GM18498 (cell line): ENCODE measurements around the gene USH1C.

Source experiments
- ATAC-seq: cut with Tn5 transposase; IDR thresholded peaks from one replicate; pipeline ENCODE4 v1.9.1; 2021; ENCODE audit warnings: mild to moderate bottlenecking, moderate library complexity; ENCODE audit not compliant: unreplicated experiment

The USH1C gene

DNA sequence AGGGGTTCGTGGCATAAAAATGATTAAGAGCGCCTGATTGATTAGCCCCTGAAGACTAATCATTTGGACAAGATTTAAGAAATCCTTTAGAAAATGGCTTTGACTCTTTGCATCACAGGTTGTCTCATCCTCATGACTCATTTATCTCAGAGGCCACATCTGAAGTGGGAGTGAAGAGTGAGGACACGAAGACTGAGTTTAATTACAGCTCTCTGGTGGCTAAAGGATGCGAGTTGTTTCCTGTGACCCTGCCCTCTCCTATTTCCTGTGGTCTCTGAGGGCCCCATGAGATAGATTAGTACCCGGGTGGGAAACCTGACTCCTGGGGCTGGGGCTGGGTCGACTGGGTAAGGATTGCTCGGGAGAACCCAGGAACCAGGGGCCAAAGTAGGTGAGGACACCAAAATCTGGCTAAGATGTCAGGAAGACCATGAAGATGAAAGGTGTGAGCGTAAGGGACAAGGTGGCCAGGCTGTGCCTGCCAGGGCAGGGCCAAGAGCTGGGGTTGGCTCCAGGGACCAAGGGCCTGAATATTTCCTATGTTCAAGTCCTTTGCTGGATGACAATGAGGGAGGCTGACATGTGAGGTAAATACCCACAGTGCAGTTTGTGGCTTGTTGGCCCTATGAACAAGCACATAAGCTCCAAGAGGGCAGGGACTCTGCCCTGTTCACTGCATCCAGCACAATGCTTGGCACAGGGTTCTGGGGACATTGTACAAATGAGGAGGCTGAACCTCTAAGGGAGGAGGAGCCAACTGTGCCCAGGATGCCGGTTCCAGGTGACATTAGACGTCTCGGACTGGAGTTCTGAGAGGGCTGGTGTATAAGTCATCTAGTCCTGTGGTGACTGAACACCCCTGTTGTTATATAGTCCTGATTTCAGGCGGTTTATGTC, 6.5 kb upstream of the USH1C start:
- no peak for ATAC-seq

DNA sequence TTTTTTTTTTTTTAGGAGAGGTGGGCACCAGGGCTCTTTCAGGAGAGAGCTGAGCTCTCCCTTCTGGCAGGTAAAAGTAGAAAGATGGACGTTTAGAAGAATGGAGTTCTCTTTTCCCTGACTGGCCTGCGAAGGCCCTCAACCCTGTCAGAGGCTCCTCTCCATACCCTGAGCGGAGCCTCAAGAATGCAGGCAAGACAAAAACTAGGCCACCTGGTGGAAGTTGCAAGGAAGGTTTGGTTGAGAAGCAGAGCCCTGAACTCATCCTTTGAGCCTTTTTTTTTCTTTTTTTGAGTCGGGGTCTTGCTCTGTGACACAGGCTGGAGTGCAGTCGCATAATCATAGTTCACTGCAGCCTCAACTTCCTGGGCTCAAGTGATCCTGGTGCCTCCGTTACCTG, 4.2 kb upstream of the USH1C start:
- no peak for ATAC-seq

DNA sequence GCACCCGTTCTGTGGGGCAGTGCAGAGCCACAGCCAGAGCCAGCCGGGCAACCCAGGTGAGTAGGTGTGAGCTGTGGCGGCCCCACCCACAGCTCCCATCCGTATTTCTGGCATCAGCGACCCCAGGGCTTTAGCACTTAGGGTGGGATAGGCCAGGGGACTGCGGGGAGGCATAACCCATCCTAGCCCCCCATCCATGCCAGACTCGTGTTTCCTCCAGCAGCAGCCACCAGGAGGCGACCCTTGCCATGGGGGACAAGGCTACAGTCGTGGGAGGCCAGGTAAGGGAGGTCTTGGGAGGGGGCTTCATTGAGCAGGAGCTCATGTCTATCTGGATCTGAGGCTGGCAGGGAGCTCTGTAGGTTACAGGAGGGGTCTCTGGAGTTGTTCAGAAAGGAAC, 3.7 kb upstream of the USH1C start:
- no peak for ATAC-seq

DNA sequence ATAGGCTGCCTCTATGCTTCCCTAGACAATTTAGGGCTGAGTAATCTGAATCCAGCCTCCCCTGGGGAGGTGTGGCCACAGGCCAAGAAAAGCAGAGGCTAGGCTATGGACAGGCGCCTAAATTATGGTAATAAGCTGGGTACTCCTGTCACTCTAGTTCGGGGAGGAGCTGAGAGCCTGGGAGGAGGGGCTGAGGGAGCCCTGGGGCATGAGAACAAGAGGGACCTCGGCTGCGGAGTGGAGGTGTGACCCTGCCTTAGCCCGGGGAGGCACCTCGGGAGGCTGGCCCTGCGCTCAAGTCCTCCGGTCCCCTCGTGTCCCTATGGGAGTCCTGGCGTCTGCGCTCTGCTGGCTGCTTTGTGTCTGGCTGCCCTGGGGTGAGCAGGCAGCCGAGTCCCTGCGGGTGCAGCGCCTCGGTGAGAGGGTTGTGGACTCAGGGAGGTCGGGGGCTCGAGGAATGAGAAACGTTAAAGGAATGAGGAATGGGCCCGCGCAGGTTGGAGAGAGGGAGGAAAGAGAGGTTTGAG, 2.9 kb upstream of the USH1C start, which contains the start of gene OTOG:
Gene OTOG (plus strand): TSS at position 209 of the 527 bp plus-strand sequence. CDS start 114 bp downstream, at position 323.
- ATAC-seq: no peak

DNA sequence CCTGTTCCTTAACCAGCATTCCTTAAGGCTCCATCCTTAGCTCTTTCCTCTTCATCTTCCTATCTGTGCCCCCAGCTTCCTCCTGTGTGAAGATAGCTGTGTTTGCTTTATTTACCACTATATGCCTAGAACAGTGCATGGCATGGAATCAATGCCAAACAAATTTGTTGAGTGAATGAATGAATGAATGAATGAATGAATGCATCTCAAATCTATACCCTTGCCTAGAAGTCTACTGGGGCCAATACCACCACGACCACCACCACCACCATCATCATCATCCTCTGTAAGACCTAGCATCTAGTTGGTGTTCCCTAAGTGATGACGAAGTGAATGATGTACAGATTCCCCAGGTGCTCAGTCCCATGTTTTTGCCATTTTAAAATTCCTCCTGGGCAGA, 2.0 kb upstream of the USH1C start:
- ATAC-seq: no peak

DNA sequence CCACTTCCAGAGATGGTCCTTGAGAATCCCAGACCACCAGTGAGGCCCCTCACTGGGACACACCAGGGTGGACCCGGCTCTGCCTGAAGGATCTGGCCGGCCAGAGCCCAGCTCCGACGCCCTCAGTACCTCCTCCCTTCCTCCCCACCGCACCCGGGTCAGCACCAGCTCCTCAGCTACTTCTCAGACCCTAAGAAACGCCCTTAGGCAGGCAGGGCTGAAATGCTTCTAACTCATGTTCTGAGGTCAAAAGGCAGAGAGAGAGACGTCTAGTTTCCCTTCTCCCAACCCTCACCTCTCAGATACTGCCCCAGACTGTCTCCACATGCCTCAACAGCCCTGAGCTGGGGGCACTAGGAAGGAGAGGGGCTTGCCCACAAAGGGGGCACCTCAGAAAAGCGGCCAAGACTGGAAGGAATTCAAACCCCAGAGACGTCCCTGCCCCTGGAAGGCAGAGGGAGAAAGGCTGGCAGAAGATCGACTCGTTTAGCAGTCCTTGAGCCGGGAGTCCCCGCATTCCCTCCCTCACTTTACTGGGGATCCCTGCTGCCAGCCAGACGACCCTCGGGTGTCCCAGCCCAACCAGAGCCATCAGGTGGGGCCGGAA, 539 bp downstream of the USH1C start:
- ATAC-seq: no peak

DNA sequence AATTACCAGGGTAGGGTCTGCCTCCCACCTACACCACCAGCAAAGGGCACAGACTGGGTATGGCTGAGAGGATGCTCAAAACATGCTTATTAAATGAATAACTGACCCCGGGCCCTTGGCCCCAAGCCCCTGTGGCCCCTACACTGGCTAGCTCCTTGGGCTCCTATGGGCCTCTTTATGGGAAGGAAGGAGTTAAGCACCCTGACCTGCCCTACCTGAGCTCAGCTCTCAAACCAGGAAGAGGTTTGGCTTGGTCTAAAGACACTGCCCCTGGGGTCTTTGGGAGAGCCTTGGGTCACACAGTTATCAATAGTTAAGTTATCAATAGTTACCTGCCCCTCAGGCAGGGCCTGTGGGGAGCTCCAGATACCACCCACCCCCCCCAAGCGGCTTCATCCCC, 1.2 kb downstream of the USH1C start:
- ATAC-seq: no peak

DNA sequence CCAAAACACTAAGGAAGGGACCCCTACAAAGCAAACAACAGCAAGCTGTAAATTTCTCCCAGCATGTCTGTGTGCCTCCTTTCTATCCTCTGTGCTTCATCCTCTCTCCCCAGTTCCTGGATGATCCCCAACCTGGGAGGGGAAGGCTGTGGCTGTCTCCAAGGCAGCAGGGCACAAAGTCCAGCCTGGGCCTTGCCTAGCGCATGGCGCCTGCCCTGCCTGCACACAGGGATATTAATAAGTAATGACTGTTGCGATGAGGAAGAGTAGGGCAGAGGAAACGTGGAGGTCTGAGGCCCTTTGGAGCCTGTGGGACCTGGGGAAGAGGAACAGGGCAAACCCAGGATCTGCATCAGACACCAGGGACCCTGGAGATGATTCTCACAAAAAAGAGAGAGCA, 2.0 kb downstream of the USH1C start:
- no peak for ATAC-seq

DNA sequence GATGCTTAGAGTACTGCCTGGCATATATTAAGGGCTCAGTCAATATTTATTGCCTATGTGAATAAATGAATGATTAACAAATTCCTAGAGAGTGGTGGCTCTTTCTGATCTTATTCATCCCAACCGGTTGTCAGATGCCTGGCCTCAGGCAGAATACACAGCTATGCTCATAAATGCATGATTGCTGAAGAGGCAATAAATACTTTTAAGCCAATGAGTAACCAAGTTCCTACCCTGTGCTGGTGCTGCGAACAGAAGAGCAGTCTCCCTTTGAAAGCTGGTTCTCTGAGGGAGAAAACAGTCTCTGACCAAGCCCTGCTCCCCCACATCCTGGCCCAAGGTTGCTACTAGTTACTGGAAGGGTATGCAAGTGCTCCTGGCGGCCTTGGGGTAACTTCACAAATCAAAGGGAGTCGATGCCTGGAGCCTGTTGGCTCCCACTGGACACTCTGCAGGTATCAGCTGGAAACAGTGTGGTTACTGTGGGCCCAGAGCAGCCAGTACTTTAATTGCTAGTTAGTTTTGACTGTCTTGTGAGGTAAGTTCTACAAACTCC, 2.8 kb downstream of the USH1C start:
- no peak for ATAC-seq

DNA sequence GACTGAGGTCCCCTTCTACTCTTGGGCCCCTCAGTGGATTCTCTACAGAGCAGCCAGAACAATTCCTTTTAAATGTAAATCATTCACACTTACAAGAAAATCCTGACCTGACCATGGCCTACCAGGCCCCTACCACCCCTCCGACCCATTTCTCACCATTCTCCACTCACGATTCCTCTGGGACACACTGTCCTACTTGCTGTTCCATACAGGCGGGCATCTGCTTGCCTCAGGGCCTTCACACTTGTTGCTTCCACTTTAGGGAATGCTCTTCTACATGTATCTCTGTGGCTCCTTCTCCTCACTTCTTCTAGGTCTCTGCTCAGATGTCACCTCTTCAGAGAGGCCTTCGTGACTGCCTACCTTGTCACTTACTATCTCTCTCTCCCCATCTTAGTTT, 3.4 kb downstream of the USH1C start:
- ATAC-seq: no peak

DNA sequence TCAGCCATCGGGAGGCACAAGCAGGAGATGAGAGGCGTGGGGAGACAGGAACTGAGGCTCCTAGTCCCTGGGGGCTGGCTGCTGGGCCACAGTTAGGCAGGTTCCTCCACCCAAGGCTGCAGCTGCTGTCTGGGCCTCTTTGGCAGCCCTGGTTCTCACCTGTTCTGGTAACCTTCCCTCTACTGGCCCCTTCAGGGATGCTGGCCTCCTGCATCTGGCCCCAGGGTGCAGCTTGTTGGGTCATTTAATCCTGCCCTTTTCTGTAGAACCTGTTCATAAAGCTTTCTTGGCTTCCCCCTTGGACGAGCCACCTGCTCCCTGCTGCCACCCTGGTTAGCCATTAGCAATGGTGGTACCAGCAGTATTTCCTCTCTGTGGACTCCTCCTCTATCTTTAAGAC, 5.5 kb downstream of the USH1C start:
- ATAC-seq: no peak

DNA sequence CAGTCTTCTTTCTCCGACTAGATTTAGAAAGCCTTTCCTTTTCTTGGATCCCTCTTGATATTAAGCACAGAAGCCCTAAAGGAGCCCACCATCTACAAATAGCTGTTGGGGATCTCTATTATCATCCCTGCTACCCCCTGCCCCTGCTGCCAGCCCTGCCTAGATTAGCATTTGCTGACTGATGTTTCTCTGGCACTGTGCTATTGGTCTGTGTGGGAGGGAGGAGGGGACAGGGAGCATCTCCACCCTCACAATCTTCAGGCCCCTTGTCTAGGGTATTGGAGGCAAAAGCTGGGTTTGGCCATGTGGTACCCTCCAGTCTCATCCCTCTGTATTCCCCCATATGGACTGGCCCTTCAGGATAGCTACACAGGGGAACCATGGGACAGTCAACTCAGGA, 6.2 kb downstream of the USH1C start:
- ATAC-seq: no peak

DNA sequence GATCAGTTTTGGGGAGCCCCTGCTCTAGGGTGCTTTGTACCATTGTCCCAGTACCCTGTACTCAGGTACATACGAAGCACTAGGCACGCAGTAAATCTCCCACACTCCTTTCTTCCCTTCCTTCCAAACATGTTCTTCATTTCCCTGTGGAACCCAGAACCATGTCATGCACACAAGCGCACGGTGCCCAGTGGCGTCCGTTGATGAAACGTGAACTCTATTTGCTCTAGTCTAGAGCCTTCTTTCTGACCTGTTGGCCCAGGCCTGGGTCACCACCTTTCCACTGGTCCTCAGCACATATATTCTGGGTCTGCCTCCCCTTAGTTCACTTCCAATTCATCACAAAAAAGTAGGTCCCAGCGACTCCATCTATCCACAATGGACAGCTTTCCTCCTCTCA, 7.0 kb downstream of the USH1C start:
- no peak for ATAC-seq

DNA sequence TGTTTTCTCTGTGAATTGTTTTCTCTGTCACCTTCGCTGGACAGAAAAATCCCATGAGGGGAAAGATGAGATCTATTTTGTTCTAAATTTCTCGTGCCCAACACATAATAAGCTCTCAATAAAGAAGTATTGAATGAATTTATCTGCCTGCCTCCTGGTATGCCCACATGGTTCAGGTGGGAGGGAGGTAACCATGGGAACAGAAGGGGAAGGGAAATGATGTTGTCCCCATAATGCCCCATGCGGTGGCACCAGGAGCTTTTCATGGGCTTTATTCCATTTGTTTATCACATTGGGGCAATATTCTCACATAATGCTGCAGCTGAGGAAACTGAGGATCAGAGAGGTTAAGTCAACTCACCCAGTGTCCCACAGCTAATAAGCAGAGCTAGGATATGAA, 8.7 kb downstream of the USH1C start:
- no peak for ATAC-seq

DNA sequence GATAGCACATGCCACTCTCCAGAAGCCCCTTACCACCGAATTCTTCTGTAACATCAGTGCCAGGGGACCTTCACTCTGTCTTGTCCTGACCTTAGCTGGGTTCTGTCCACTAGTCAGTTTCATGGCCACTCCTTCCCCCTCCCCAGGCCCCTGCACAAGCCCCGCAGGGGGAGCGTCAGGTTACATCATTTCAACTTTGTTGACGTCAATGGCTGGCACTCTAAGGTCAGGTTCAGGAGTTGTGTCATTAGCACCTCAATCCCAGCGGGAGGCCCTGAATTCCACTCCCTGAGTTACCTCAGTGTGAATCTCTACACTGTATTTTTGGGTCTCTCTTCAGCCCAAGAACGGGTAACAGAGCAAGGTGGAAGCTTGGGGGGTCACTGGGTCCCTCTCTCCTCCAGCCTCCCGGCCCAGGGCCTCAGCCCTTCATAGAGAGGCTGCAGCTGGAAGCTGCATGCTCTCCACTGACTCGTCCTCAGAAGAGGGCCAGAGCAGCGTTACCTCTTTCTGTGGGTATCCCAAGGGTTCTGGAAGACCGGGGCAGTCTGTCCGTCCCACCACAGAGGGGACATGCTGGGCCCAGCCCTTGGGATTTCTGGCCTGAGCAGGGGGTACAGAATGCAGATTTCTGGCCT, 10.3 kb downstream of the USH1C start:
- no peak for ATAC-seq

DNA sequence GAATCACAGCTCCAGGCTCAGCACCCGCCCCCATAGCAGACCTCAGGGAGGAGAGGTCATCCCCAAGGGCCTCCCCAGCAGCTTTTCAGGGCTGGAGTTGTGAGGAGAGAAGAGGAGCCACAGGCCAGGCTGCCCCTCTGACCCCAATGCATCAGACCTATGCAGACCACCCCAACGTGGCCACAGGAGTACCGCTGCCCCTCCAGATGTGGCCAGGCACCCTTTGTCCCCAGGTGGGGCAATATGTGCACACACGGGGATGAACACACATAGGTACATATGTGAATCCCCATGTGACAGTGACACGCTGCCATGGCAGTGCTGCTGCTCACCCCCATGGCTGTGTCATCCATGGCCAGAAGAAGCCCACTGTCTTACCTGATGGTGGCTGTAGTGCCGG, 10.9 kb downstream of the USH1C start:
- no peak for ATAC-seq

DNA sequence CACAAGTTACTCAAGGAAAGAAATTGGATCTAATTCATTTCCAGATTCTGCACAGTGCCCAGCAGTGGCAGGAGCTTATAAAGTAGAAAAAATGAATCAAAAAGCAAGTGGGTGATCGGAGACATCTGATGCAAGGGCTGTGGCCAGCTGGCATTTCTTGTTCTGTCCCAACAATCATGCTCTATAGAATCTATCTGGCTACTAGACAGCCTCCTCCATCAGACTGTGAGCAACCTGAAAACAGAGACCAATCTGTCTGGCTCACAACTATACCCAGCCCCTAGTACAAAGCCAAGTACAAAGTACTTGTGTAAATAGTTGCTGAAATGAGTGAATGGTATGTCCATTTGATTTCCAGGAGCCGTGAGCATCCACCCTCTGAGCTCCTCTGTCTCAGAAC, 11.4 kb downstream of the USH1C start:
- ATAC-seq: no peak

DNA sequence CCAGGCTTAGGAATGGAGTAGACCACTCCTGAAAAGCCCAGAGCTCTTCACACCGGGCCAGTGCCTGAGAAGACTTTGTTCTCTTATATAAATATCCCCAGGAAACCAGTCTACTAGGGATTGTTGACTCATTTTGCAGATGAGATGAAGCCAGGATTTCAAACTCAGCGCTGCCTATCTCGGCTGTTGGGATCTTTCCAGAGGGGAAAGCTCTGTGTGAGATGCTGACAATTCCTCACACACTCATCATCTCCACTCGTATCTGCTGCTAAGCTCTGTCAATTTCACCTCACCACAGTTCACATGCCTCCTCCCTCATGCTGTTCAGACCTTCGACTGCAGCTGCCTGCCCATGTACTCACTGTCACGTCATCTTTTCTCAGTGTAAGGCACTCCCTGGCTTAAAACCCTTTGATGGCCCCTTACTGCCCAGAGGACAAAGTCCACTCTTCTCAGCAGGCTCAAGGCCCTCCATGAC, 12.5 kb downstream of the USH1C start:
- no peak for ATAC-seq

DNA sequence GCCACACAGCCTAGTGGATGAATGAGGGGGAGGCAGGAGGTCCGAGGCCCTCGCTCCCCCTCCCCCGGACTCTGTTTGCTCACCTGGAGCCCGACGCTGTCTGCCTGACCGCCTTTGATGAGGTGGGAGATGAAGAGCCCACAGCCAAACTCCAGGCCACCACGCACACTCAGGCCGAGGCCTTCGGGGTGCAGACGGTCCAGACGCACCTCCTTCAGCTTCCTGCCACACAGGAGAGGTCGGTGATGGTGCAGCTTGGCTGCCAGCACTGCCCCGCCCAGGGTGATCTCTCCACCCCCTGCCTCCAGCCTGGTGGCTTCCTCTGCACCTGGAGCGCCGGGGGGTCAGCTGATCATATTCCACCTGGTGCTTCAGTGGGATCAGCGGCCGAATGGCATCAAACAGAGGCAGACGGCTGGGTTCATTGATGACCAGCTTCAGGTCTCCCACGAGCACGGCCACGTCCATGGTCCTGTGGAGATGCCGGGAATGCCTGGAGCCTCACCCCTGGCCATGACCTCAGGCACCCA, 13.1 kb downstream of the USH1C start:
- no peak for ATAC-seq

DNA sequence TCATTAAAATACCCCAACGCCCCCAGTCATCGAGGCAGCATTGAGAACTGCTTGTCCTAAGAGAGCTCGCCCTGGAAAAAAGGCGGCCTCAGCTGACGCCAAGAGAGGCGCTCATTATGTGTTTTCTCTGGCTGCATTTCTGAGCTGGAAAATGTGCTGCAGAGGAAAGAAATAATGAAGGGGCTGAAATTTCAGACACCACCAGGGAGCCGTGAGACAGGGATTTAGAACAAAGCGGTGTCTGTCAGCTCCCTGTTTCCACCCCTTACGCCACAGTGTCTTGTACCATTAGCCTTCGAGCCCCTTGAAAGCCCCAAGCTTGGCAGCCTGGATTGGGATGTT, 14.4 kb downstream of the USH1C start:
- ATAC-seq: no peak
